GM19452 (cell line): ENCODE measurements around the gene SULT1C4.
"Not testable (repeated sequence)": the region's sequence is repeated elsewhere in the genome, so short reads cannot be mapped to it uniquely, and the experiment has no call there.

Experiments used
- ATAC-seq: cut with Tn5 transposase; IDR thresholded peaks from one replicate; pipeline ENCODE4 v1.9.1; 2021; ENCODE audit not compliant: unreplicated experiment

Gene SULT1C4

GRCh38 chr2:108377815-108378630, at the start of gene SULT1C4:
Gene SULT1C4, plus strand, starts transcription at chr2:108377954. Its CDS starts 384 bp downstream, at chr2:108378338.
- no peak for ATAC-seq

GRCh38 chr2:108329771-108330170, 48.0 kb upstream of the SULT1C4 start:
- ATAC-seq = no peak

GRCh38 chr2:108330979-108331378, 46.8 kb upstream of the SULT1C4 start:
- no peak for ATAC-seq

- no peak for ATAC-seq
Observed at GRCh38 chr2:108345951-108346350, 31.8 kb upstream of the SULT1C4 start.

- no peak for ATAC-seq
Observed at GRCh38 chr2:108346827-108347226, 30.9 kb upstream of the SULT1C4 start.

GRCh38 chr2:108347786-108348185, 30.0 kb upstream of the SULT1C4 start:
- ATAC-seq = no peak

GRCh38 chr2:108348816-108349570, 28.8 kb upstream of the SULT1C4 start:
- ATAC-seq = no peak

- no peak for ATAC-seq
Observed at GRCh38 chr2:108349571-108349928, 28.2 kb upstream of the SULT1C4 start.

- ATAC-seq = no peak
Observed at GRCh38 chr2:108351889-108352288, 25.9 kb upstream of the SULT1C4 start.

GRCh38 chr2:108354136-108354535, 23.6 kb upstream of the SULT1C4 start:
- no peak for ATAC-seq

- ATAC-seq = no peak
Observed at GRCh38 chr2:108355906-108356734, 21.6 kb upstream of the SULT1C4 start.

- not testable (repeated sequence) for ATAC-seq
Observed at GRCh38 chr2:108359336-108359735, 18.4 kb upstream of the SULT1C4 start.

- ATAC-seq = no peak
Observed at GRCh38 chr2:108360776-108361468, 16.8 kb upstream of the SULT1C4 start.

- no peak for ATAC-seq
Observed at GRCh38 chr2:108363024-108363907, 14.5 kb upstream of the SULT1C4 start.

GRCh38 chr2:108363908-108364225, 13.9 kb upstream of the SULT1C4 start:
- ATAC-seq = no peak

GRCh38 chr2:108364676-108365297, 13.0 kb upstream of the SULT1C4 start:
- ATAC-seq = no peak

- ATAC-seq = no peak
Observed at GRCh38 chr2:108365656-108366055, 12.1 kb upstream of the SULT1C4 start.

GRCh38 chr2:108367014-108367413, 10.7 kb upstream of the SULT1C4 start:
- no peak for ATAC-seq

GRCh38 chr2:108367561-108368175, 10.1 kb upstream of the SULT1C4 start:
- no peak for ATAC-seq
